K562 (cell line): Measurements from ENCODE around the gene PBXIP1.
"Not testable (repeated sequence)": the region's sequence is repeated elsewhere in the genome, so short reads cannot be mapped to it uniquely, and the experiment has no call there.

Experiments
- HNRNPH1 ChIP-seq: fragments of 200-400 bp; formaldehyde crosslinking; optimal IDR thresholded peaks from 2 replicates; pipeline ENCODE3; 2017; ENCODE audit warnings: low read depth, mild to moderate bottlenecking, low read length, moderate library complexity
- LEF1 ChIP-seq: fragments of 450-650 bp; IDR thresholded peaks from 2 replicates; pipeline ENCODE4 v1.6.1; 2016; ENCODE audit warnings: mild to moderate bottlenecking
- MAZ ChIP-seq, 2 experiments: fragments of 450-650 bp in 1 of 2; sonication (generic) in 1 of 2; formaldehyde crosslinking; IDR thresholded peaks in 1 of 2; conservative IDR thresholded peaks in 1 of 2; 2 replicates each; pipeline versions ENCODE4 v1.4.0 to v1.5.0; 2020; ENCODE audit warnings: mild to moderate bottlenecking in 1 of 2, missing genetic modification reagents in 1 of 2
- MED1 ChIP-seq: sonication (generic); formaldehyde crosslinking; IDR thresholded peaks from 2 replicates; pipeline ENCODE4 v1.8.1; 2023; ENCODE audit warnings: missing genetic modification reagents, borderline replicate concordance

- not testable (repeated sequence) for TF ChIP-seq LEF1; MED1 (CRISPR knock-in tag); HNRNPH1; MAZ (CRISPR knock-in tag; conservative IDR thresholded peaks at IDR 0.05 in 1 of 2, IDR thresholded peaks at IDR 0.05 in 1 of 2)
These were observed 47.8 kb downstream of the PBXIP1 start for GRCh38 chr1:154908129-154908528.
